ENCODE data around the gene PNLIPRP2. TPM values are rescaled to one million over a fixed set of nuclear protein-coding genes. Genes with fewer than 3 reads are reported as not detected.

Gene PNLIPRP2
- polyA plus RNA-seq, 1 experiment = not detected

GRCh38 chr10:116671274-116671926 lies 50.6 kb downstream of the PNLIPRP2 start:
- POLR2A ChIA-PET = no interaction called here
- peak; percentile 30 for DNase-seq (ENCODE audit: low read depth, low spot score)
- Histone ChIP-seq H3K27me3 (ENCODE audit: control insufficient read depth, insufficient read depth, low read length) (no peaks in the 10 kb centered on the region), H3K4me3 (ENCODE audit: low read depth, low read length) (no peak overlapping the region), H3K9me3 (ENCODE audit: control insufficient read depth, insufficient read depth, low read length) (peaks cover 3% of the 10 kb centered on the region; the same call in 1 of the 2 replicates), H3K27ac (ENCODE audit: low read depth, low read length) (no peak overlapping the region)
- TF ChIP-seq CTCF (IDR thresholded peaks at IDR 0.05; ENCODE audit: low read depth, low read length) = no peak
- CTCF ChIA-PET = interaction anchor here (1.4 to 3.1 kb wide), 5 partner anchors 10 to 545 kb away, joined by 5 to 21 read pairs (median 6); no protein-coding TSS in a partner anchor

- H3K9me3 ChIP-seq (ENCODE audit: control insufficient read depth, insufficient read depth, low read length) = no peaks in the 10 kb centered on the region
- no peak overlapping the region for H3K4me3 ChIP-seq (ENCODE audit: low read depth, low read length)
- H3K27ac ChIP-seq (ENCODE audit: low read depth, low read length) = no peak overlapping the region
- POLR2A ChIA-PET = no interaction called here
- H3K27me3 ChIP-seq (ENCODE audit: control insufficient read depth, insufficient read depth, low read length) = no peaks in the 10 kb centered on the region
- CTCF ChIA-PET = interaction anchor here (1.7 to 3.1 kb wide), 2 partner anchors 9 to 18 kb away, joined by 6 to 14 read pairs; no protein-coding TSS in a partner anchor
- TF ChIP-seq CTCF (IDR thresholded peaks at IDR 0.05; ENCODE audit: low read depth, low read length) = no peak
- DNase-seq (ENCODE audit: low read depth, low spot score) = no peak
Observed at GRCh38 chr10:116672891-116673290, 52.1 kb downstream of the PNLIPRP2 start.

- no peaks in the 10 kb centered on the region for H3K9me3 ChIP-seq (ENCODE audit: control insufficient read depth, insufficient read depth, low read length)
- ChIA-PET POLR2A (no interaction called here), CTCF (interaction anchor here (0.7 to 1.0 kb wide), 3 partner anchors 8 to 115 kb away, joined by 3 to 8 read pairs (median 6); no protein-coding TSS in a partner anchor)
- H3K4me3 ChIP-seq (ENCODE audit: low read depth, low read length) = no peak overlapping the region
- TF ChIP-seq CTCF (IDR thresholded peaks at IDR 0.05; ENCODE audit: low read depth, low read length) = no peak
- H3K27me3 ChIP-seq (ENCODE audit: control insufficient read depth, insufficient read depth, low read length) = no peaks in the 10 kb centered on the region
- no peak for DNase-seq (ENCODE audit: low read depth, low spot score)
- H3K27ac ChIP-seq (ENCODE audit: low read depth, low read length) = no peak overlapping the region
Observed at GRCh38 chr10:116673866-116674265, 53.1 kb downstream of the PNLIPRP2 start.

- H3K27me3 ChIP-seq (ENCODE audit: control insufficient read depth, insufficient read depth, low read length) = no peaks in the 10 kb centered on the region
- CTCF ChIA-PET = interaction anchor here (1.0 to 2.7 kb wide), 3 partner anchors 17 to 500 kb away, joined by 4 to 12 read pairs (median 4); no protein-coding TSS in a partner anchor
Observed at GRCh38 chr10:116674901-116675423, 54.2 kb downstream of the PNLIPRP2 start.

More at GRCh38 chr10:116674901-116675423, 54.2 kb downstream of the PNLIPRP2 start:
- no peak overlapping the region for H3K27ac ChIP-seq (ENCODE audit: low read depth, low read length)
- H3K9me3 ChIP-seq (ENCODE audit: control insufficient read depth, insufficient read depth, low read length) = no peaks in the 10 kb centered on the region
- H3K4me3 ChIP-seq (ENCODE audit: low read depth, low read length) = no peak overlapping the region
- POLR2A ChIA-PET = no interaction called here
- no peak for TF ChIP-seq CTCF (IDR thresholded peaks at IDR 0.05; ENCODE audit: low read depth, low read length)
- DNase-seq (ENCODE audit: low read depth, low spot score) = no peak
